ENCODE data around the gene SMG7.
"Not testable (repeated sequence)": the region's sequence is repeated elsewhere in the genome, so short reads cannot be mapped to it uniquely, and the experiment has no call there.

SMG7 gene, protein sequence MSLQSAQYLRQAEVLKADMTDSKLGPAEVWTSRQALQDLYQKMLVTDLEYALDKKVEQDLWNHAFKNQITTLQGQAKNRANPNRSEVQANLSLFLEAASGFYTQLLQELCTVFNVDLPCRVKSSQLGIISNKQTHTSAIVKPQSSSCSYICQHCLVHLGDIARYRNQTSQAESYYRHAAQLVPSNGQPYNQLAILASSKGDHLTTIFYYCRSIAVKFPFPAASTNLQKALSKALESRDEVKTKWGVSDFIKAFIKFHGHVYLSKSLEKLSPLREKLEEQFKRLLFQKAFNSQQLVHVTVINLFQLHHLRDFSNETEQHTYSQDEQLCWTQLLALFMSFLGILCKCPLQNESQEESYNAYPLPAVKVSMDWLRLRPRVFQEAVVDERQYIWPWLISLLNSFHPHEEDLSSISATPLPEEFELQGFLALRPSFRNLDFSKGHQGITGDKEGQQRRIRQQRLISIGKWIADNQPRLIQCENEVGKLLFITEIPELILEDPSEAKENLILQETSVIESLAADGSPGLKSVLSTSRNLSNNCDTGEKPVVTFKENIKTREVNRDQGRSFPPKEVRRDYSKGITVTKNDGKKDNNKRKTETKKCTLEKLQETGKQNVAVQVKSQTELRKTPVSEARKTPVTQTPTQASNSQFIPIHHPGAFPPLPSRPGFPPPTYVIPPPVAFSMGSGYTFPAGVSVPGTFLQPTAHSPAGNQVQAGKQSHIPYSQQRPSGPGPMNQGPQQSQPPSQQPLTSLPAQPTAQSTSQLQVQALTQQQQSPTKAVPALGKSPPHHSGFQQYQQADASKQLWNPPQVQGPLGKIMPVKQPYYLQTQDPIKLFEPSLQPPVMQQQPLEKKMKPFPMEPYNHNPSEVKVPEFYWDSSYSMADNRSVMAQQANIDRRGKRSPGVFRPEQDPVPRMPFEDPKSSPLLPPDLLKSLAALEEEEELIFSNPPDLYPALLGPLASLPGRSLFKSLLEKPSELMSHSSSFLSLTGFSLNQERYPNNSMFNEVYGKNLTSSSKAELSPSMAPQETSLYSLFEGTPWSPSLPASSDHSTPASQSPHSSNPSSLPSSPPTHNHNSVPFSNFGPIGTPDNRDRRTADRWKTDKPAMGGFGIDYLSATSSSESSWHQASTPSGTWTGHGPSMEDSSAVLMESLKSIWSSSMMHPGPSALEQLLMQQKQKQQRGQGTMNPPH

GRCh38 chr1:183472488-183473216 lies at the start of gene SMG7:
SMG7 (plus strand) TSS chr1:183472499; CDS start chr1:183472621, 122 bp downstream.
- DNase-seq (ENCODE audit: low read depth), result no peak

- DNase-seq (ENCODE audit: low read depth), result no peak
Observed at GRCh38 chr1:183423541-183423940, 48.8 kb upstream of the SMG7 start.

- DNase-seq (ENCODE audit: low read depth), result no peak
Observed at GRCh38 chr1:183424691-183425090, 47.6 kb upstream of the SMG7 start.

GRCh38 chr1:183427591-183427990 lies 44.7 kb upstream of the SMG7 start:
- not testable (repeated sequence) for DNase-seq (ENCODE audit: low read depth)

DNA sequence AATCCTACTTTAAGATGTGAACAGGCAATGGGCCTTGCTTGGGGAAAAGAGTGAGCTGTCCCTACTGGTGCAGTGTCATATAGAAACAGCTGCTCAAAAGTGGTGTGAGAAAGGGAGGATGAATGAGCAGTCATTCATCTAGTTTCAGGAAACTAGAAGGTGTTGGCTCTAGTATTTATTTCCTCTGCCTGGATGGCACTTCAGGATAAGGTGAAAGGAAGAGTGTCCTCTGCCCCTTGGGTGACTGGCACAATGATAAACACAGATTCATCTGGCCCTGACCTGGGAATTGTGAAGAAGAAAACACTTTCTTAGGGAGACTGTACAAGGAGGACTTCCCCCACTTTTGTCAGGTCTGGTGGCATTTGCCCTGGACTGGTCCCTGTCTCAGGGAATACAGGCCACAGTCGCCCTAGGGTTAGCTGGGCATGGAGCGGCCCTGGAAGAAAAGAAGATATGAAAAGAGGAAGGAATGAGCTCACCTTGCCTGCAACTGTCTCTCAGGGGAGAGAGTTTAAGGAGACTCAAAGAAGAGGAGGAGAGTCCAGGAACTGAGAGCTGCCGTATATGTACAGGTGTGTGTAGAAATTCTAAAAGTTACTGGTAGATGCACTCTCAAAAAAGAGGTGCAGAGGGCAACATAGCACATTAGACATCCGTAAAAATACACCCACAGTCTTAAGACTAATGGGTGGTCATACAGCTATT lies 40.3 kb upstream of the SMG7 start:
- no peak for DNase-seq (ENCODE audit: low read depth)

DNA sequence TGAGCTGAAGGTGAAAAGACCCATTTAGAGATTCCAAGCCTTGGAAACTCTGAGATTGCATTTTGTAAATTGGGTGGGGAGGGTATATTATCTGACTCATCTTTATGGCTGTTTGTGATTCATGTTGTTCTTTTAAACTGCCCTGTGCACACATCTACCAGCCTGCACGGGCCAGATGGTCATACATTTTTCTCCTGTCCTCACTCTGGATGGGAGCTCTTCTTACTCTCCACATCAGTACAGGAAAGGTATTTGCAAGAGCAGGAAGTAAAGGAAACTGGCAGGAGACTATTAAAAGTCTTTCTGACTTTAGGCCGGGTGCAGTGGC lies 39.8 kb upstream of the SMG7 start:
- DNase-seq (ENCODE audit: low read depth), result no peak

DNA sequence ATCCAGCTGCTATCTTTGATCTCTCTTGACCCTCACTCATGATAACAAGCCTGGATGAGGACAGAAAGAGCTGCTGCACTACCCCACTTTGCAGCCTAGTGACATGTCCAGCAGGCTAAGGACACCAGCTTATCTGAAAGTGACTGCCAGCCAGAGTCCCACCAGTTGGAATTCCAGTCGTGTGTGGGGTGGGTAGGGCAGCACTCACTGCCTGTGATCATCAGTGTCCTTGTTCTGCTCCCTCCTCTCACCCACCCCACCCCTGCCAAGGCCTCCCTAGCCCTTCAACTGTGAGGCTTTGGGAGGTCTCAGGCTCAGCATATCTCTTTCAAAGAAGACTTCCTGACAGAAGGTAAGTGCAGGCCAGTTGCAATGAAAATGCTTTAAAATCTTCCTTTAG lies 38.6 kb upstream of the SMG7 start:
- DNase-seq (ENCODE audit: low read depth), result no peak

DNA sequence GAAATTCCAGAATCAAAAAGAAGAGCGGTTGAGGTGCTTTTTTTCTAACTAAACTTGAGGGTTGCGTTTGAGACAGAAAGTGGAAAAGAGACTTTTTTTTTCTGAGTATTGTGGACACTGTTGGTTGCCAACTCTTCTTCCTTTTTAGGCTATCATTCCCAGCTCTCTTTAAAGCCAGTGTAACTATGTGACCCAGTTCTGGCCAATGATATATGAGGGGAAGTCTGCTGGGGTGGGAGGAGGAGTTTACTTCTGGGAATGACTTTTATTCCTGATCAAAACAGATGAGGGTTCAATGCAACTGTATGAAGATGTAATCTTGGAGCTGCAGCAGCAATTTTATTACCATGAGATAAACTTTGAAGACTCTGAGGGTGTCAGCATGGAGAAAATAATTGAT lies 36.8 kb upstream of the SMG7 start:
- no peak for DNase-seq (ENCODE audit: low read depth)

GRCh38 chr1:183438060-183438459 lies 34.2 kb upstream of the SMG7 start:
- no peak for DNase-seq (ENCODE audit: low read depth)

- DNase-seq (ENCODE audit: low read depth), result no peak
Observed at GRCh38 chr1:183443011-183443410, 29.3 kb upstream of the SMG7 start.

DNA sequence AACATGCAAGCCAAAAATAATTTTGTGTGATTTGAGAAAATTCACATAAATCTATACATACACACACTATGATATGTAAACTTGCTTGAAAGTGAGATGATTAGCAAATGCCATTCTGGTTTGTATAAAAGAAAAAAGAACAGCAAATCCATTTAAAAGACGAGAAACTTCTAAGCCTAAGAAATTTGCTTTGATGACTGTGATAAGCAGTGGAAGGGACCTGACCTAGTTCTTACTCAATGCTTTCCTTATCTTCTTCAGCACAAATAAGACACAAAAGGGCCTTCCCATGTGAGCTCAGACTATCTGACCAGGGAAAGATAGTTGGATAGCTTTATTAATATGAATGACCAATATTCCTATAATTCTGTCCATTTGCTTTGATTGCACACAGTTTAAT lies 28.8 kb upstream of the SMG7 start:
- DNase-seq (ENCODE audit: low read depth), result no peak

DNA sequence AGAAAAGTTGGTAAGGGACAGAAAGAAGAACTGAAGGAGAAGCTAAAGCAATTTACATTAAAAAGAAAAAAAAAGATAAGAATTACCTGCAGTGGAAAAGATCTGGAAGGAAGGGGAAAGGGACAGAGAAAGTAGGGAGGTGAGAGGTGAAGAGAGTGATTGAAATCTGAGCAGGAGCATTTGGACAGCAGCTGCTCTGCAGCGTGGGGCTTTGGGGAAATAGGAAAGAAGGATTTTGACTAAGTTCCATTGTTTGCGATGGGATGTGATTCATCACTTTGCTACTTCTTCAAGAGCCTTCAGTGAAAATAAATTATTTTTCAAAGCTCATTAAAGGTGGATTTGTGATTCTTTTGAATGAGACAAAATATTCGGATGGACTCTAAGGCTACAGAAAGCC lies 28.1 kb upstream of the SMG7 start:
- no peak for DNase-seq (ENCODE audit: low read depth)

DNA sequence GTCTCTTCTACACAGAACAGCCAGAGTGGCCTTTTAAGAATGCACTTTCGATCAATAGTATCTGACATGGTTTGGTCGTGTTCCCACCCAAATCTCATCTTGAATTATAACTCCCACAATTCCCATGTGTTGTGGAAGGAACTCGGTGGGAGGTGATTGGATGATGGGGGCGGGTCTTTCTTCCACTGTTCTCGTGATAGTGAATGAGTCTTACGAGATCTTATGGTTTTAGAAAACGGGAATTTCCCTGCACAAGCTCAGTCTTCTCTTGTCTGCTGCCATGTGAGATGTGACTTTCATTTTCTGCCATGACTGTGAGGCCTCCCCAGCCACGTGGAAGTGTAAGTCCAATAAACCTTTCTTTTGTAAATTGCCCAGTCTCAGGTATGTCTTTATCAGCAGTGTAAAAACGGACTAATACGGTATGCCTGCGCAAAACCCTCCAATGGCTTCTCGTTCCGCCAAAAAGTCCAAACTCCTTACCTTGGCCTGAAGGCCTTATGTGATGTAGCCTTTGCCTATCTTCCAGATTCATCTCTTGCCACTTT lies 23.0 kb upstream of the SMG7 start:
- DNase-seq (ENCODE audit: low read depth), result no peak

DNA sequence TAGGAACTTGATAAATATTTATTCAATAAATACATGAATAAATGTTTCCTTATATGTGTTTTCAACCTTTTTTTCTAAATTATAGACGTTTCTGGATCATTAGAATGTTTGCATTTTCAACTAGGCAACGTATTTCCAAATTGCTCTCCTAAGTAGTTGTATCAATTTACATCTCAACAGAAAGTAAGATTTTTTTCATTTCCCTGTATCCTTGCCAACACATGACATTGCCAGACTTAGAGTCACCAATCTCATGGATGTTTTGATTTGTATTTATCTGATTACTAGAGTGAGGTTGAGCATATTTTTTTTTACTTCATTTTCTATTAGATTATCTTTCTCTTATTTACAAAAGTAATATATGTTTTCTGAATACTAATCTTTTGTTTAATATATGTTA lies 22.2 kb upstream of the SMG7 start:
- DNase-seq (ENCODE audit: low read depth), result no peak

- DNase-seq (ENCODE audit: low read depth), result no peak
Observed at GRCh38 chr1:183454377-183454776, 17.9 kb upstream of the SMG7 start.

DNA sequence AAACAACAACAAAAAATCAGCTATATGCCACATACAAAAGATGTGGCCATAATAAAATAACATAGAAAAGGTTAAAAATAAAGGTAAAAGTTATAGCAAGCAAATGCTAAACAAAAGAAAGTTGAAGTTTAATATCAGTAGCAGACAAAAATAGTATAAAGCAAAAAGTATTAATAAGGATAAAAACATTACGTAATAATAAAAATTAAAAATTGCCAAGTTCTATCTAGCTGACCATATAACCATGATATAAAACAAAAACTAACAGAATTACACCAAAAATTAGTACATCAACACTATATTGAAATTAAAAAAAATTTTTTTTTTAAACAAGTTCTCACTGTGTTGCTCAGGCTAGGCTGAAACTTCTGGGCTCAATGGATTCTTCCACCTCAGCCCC lies 15.5 kb upstream of the SMG7 start:
- DNase-seq (ENCODE audit: low read depth), result no peak

DNA sequence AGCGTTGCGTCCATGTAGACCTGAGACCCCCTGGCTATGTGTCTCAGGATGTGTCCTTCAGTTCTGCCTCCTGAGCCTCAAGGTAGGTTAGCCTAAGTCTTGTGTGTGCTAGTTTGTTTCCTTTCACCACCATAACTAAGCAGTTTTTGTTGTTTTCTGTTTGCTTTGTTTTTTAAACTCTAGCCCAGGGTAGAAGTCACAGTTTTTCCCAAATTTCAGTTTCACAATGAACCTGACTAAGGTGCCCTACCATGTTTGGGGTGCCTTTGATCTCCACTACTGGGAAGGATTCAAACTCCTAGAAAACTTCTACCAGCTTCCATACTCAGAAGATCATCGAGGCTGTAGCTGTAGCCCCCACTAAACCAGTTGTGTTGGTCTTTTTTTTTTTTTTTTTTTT lies 14.8 kb upstream of the SMG7 start:
- no peak for DNase-seq (ENCODE audit: low read depth)

DNA sequence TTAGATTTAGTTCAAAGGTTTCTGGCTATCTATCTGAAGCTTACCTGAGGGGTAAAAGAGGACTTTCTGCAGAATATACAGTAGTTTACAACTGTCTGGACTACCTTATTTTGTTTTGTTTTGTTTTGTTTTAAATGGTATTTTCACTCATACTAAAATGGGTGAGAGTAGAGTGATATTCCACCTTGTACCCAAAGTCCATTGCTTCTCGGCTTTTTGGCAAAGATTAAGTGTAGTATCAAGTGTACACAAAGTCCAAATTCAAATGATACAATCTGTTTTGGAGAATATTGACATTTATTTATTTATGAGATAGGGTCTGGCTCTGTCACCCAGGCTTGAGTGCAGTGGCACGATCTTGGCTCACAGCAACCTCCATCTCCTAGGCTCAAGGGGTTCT lies 11.7 kb upstream of the SMG7 start:
- DNase-seq (ENCODE audit: low read depth), result no peak

DNA sequence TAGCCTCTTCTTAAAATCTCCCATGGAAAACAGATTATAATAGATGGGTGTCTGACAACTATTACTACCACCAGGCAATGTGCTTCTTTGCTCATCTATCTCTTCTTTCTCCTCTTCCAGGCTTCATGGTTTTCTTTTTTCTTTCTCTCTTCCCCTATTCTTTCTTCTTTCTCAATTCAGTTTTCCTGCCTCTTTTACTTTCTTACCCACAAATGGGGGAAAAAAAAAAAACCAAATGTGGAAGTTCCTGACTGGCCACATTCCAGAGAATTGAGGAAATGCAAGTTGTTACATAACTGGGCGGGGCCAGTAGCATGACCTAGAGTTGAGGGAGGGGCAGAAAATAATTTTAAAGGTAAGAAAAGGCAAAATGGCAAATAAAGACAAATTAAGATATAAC lies 10.9 kb upstream of the SMG7 start:
- DNase-seq (ENCODE audit: low read depth), result no peak

DNA sequence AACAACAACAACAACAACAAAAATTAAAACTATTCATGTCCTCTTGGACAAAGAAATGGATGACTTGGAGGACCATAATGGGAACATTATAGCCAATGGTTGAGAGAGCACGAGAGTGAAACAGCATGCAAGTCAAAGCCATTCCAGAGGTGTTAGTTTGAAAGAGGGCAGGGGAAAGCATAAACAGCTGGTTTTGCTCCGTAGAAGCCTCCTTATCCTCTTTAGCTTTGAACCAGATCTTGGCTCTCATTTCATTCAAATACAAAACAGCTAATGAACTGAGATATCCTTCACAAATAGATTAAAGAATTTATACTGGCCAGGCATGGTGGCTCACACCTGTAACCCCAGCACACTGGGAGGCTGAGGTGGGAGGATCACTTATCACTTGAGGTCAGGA lies 8.7 kb upstream of the SMG7 start:
- no peak for DNase-seq (ENCODE audit: low read depth)

DNA sequence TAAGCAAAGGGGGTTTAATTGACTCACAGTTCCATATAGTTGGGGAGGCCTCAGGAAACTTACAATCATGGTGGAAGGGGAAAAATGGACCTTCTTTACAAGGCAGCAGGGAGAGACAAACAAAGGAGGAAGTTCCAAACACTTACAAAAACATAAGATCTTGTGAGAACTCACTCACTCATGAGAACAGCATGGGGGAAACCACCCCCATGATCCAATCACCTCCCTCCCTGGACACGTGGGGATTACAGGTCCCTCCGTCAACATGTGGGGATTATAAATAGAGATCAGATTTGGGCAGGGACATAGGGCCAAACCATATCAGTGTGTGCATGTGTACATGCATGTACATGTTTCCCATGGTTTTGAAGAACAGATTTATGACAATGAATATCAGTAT lies 5.5 kb upstream of the SMG7 start:
- no peak for DNase-seq (ENCODE audit: low read depth)

Data from HS-5 (cell line).